Activated T-helper 17 cell treated with anti-CD3 and anti-CD28 coated beads, Interleukin-2, amount 50 U/mL, for 72 hours (primary cell): Measurements from ENCODE around the gene HBM. TPM values are rescaled to one million over a fixed set of nuclear protein-coding genes. Genes with fewer than 3 reads are reported as not detected.
"Not testable (repeated sequence)": the region's sequence is repeated elsewhere in the genome, so short reads cannot be mapped to it uniquely, and the experiment has no call there.

Source experiments
- ATAC-seq: fragments of 150-1000 bp; cut with Tn5 transposase; replicated peaks from 2 replicates; pipeline ENCODE4 v1.10.0; 2021; ENCODE audit warnings: mild to moderate bottlenecking, moderate library complexity
- H3K27ac Mint-ChIP-seq: one replicate; pipeline ENCODE4 v1.8.0; 2022; ENCODE audit warnings: mixed read lengths
- H3K27me3 Mint-ChIP-seq: one replicate; pipeline ENCODE4 v1.8.0; 2022; ENCODE audit warnings: mixed read lengths
- H3K36me3 Mint-ChIP-seq: one replicate; pipeline ENCODE4 v1.8.0; 2022; ENCODE audit warnings: low read depth, mild to moderate bottlenecking, mixed read lengths
- H3K4me1 Mint-ChIP-seq: one replicate; pipeline ENCODE4 v1.8.0; 2022; ENCODE audit warnings: mixed read lengths
- H3K4me3 Mint-ChIP-seq: one replicate; pipeline ENCODE4 v1.8.0; 2022; ENCODE audit warnings: mild to moderate bottlenecking, mixed read lengths
- H3K9me3 Mint-ChIP-seq: one replicate; pipeline ENCODE4 v1.8.0; 2022; ENCODE audit warnings: mixed read lengths
- total RNA-seq, 2 donors: library from RNA; stranded (reverse); gene quantifications; one replicate each; pipeline ENCODE4 v1.2.3, GENCODE V29; 2022

Gene HBM
- not detected for total RNA-seq

GRCh38 chr16:165539-166374 is at the start of gene HBM:
HBM (plus strand) TSS chr16:165978; CDS start chr16:165998, 20 bp downstream.
- ATAC-seq = peak; percentile 20
- Mint-ChIP-seq H3K27ac (no peak within 1 kb of the TSS), H3K9me3 (no peaks in the 10 kb centered on the region), H3K4me3 (peak within 1 kb of the TSS; percentile 23), H3K27me3 (peaks cover 29% of the 10 kb centered on the region), H3K4me1 (no peaks in the 10 kb centered on the region), H3K36me3 (no peaks in the 10 kb centered on the region)

GRCh38 chr16:116015-116414 is 49.8 kb upstream of the HBM start:
- Mint-ChIP-seq H3K36me3 (peaks cover 48% of the 10 kb centered on the region), H3K27ac (no peak overlapping the region), H3K9me3 (no peaks in the 10 kb centered on the region), H3K4me1 (peaks cover 4% of the 10 kb centered on the region), H3K27me3 (no peaks in the 10 kb centered on the region), H3K4me3 (no peak overlapping the region)
- no peak for ATAC-seq

- no peak overlapping the region for H3K27ac Mint-ChIP-seq
- H3K4me1 Mint-ChIP-seq = peaks cover 4% of the 10 kb centered on the region
- H3K36me3 Mint-ChIP-seq = peaks cover 38% of the 10 kb centered on the region
- no peaks in the 10 kb centered on the region for H3K27me3 Mint-ChIP-seq
- no peak overlapping the region for H3K4me3 Mint-ChIP-seq
- peak; percentile 55 for ATAC-seq
- no peaks in the 10 kb centered on the region for H3K9me3 Mint-ChIP-seq
Observed at GRCh38 chr16:117379-118365, 48.1 kb upstream of the HBM start.

GRCh38 chr16:118857-119256 is 46.9 kb upstream of the HBM start:
- H3K27me3 Mint-ChIP-seq = no peaks in the 10 kb centered on the region
- H3K4me1 Mint-ChIP-seq = peaks cover under 1% of the 10 kb centered on the region
- peaks cover 42% of the 10 kb centered on the region for H3K36me3 Mint-ChIP-seq
- H3K27ac Mint-ChIP-seq = no peak overlapping the region
- H3K4me3 Mint-ChIP-seq = no peak overlapping the region
- H3K9me3 Mint-ChIP-seq = no peaks in the 10 kb centered on the region
- no peak for ATAC-seq

- Mint-ChIP-seq H3K4me3 (no peak overlapping the region), H3K36me3 (peaks cover 42% of the 10 kb centered on the region), H3K9me3 (no peaks in the 10 kb centered on the region), H3K4me1 (no peaks in the 10 kb centered on the region), H3K27me3 (no peaks in the 10 kb centered on the region), H3K27ac (no peak overlapping the region)
- no peak for ATAC-seq
Observed at GRCh38 chr16:119295-119694, 46.5 kb upstream of the HBM start.

GRCh38 chr16:119835-120491 is 45.8 kb upstream of the HBM start:
- H3K9me3 Mint-ChIP-seq = no peaks in the 10 kb centered on the region
- H3K27me3 Mint-ChIP-seq = no peaks in the 10 kb centered on the region
- no peak overlapping the region for H3K27ac Mint-ChIP-seq
- H3K4me3 Mint-ChIP-seq = no peak overlapping the region
- peaks cover 42% of the 10 kb centered on the region for H3K36me3 Mint-ChIP-seq
- ATAC-seq = no peak
- no peaks in the 10 kb centered on the region for H3K4me1 Mint-ChIP-seq

GRCh38 chr16:120756-121155 is 45.0 kb upstream of the HBM start:
- H3K4me3 Mint-ChIP-seq = no peak overlapping the region
- H3K27me3 Mint-ChIP-seq = no peaks in the 10 kb centered on the region
- H3K9me3 Mint-ChIP-seq = no peaks in the 10 kb centered on the region
- ATAC-seq = no peak
- peaks cover 37% of the 10 kb centered on the region for H3K36me3 Mint-ChIP-seq
- no peaks in the 10 kb centered on the region for H3K4me1 Mint-ChIP-seq
- H3K27ac Mint-ChIP-seq = no peak overlapping the region

- H3K27me3 Mint-ChIP-seq = no peaks in the 10 kb centered on the region
- no peaks in the 10 kb centered on the region for H3K4me1 Mint-ChIP-seq
- H3K36me3 Mint-ChIP-seq = peaks cover 21% of the 10 kb centered on the region
- H3K4me3 Mint-ChIP-seq = no peak overlapping the region
- H3K27ac Mint-ChIP-seq = no peak overlapping the region
- H3K9me3 Mint-ChIP-seq = no peaks in the 10 kb centered on the region
- no peak for ATAC-seq
Observed at GRCh38 chr16:122361-122760, 43.4 kb upstream of the HBM start.

- not testable (repeated sequence) for H3K4me3 Mint-ChIP-seq, H3K27me3 Mint-ChIP-seq, H3K4me1 Mint-ChIP-seq, H3K27ac Mint-ChIP-seq, H3K9me3 Mint-ChIP-seq, ATAC-seq
- H3K36me3 Mint-ChIP-seq = peaks cover 25% of the 10 kb centered on the region
Observed at GRCh38 chr16:123558-124350, 42.0 kb upstream of the HBM start.

GRCh38 chr16:125011-125410 is 40.8 kb upstream of the HBM start:
- no peaks in the 10 kb centered on the region for H3K27me3 Mint-ChIP-seq
- H3K36me3 Mint-ChIP-seq = peaks cover 25% of the 10 kb centered on the region
- H3K4me1 Mint-ChIP-seq = no peaks in the 10 kb centered on the region
- H3K9me3 Mint-ChIP-seq = no peaks in the 10 kb centered on the region
- H3K4me3 Mint-ChIP-seq = no peak overlapping the region
- no peak for ATAC-seq
- no peak overlapping the region for H3K27ac Mint-ChIP-seq

- no peak for ATAC-seq
- Mint-ChIP-seq H3K4me3 (no peak overlapping the region), H3K9me3 (no peaks in the 10 kb centered on the region), H3K4me1 (no peaks in the 10 kb centered on the region), H3K36me3 (peaks cover 10% of the 10 kb centered on the region), H3K27me3 (no peaks in the 10 kb centered on the region), H3K27ac (no peak overlapping the region)
Observed at GRCh38 chr16:129075-129474, 36.7 kb upstream of the HBM start.

GRCh38 chr16:130533-131173 is 35.1 kb upstream of the HBM start:
- ATAC-seq = no peak
- Mint-ChIP-seq H3K4me3 (no peak overlapping the region), H3K27ac (no peak overlapping the region), H3K36me3 (peaks cover 5% of the 10 kb centered on the region), H3K27me3 (no peaks in the 10 kb centered on the region), H3K9me3 (no peaks in the 10 kb centered on the region), H3K4me1 (no peaks in the 10 kb centered on the region)

- Mint-ChIP-seq H3K27me3 (no peaks in the 10 kb centered on the region), H3K4me3 (no peak overlapping the region), H3K4me1 (no peaks in the 10 kb centered on the region), H3K9me3 (no peaks in the 10 kb centered on the region), H3K27ac (no peak overlapping the region), H3K36me3 (peaks cover 5% of the 10 kb centered on the region)
- ATAC-seq = no peak
Observed at GRCh38 chr16:132120-132519, 33.7 kb upstream of the HBM start.
